ENCODE data around the gene THRAP3. TPM values are rescaled to one million over a fixed set of nuclear protein-coding genes. Genes with fewer than 3 reads are reported as not detected.
A peak's percentile ranks its signal among the peaks of the same experiment; 100 is the strongest.

THRAP3 gene
- total RNA-seq, 1 experiment from 2014 or later = 86.8 TPM

DNA sequence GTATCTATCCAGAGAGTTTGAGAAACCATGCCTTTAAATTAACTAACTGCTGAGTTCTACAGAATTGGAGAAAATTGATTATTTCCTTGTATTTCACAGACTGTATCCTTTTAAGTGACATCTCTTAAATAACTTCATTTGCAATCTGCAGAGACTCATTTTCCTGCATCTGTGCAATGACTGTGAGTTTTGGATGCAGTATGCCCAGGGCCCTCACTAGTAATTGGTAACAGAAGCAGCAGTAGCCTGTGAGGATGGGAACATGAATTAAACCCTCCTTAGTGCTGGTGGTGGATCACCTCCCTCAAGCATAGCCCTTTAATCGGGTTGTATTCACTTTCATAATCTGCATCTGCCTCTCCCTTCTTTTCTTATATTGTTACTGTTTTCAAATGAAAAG lies 60.3 kb downstream of the THRAP3 start:
- intact Hi-C loops (cut with micrococcal nuclease; ENCODE audit: unreplicated experiment) = no loop called here
- ChIA-PET CTCF (no interaction called here), POLR2A (no interaction called here)
- DNase-seq = no peak
- no peaks in the 10 kb centered on the region for H3K27me3 ChIP-seq (replicated peaks; ENCODE audit: control insufficient read depth, insufficient read depth, low read length)
- TF ChIP-seq, protein P1, sequence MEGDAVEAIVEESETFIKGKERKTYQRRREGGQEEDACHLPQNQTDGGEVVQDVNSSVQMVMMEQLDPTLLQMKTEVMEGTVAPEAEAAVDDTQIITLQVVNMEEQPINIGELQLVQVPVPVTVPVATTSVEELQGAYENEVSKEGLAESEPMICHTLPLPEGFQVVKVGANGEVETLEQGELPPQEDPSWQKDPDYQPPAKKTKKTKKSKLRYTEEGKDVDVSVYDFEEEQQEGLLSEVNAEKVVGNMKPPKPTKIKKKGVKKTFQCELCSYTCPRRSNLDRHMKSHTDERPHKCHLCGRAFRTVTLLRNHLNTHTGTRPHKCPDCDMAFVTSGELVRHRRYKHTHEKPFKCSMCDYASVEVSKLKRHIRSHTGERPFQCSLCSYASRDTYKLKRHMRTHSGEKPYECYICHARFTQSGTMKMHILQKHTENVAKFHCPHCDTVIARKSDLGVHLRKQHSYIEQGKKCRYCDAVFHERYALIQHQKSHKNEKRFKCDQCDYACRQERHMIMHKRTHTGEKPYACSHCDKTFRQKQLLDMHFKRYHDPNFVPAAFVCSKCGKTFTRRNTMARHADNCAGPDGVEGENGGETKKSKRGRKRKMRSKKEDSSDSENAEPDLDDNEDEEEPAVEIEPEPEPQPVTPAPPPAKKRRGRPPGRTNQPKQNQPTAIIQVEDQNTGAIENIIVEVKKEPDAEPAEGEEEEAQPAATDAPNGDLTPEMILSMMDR (IDR thresholded peaks at IDR 0.05; ENCODE audit: insufficient read depth in 1 of 2, low read depth in 1 of 2, low read length in 1 of 2, severe bottlenecking in 1 of 2, unreplicated experiment in 1 of 2) = no peak
- H3K4me3 Mint-ChIP-seq (ENCODE audit: unreplicated experiment) = no peak overlapping the region
- BruUV-seq (replicated peaks) = no TSS peak
- no peaks in the 10 kb centered on the region for H3K4me1 Mint-ChIP-seq (ENCODE audit: low read depth, unreplicated experiment)
- H3K27me3 Mint-ChIP-seq (ENCODE audit: insufficient read depth, unreplicated experiment) = no peaks in the 10 kb centered on the region
- no peaks in the 10 kb centered on the region for H3K9me3 Mint-ChIP-seq (ENCODE audit: unreplicated experiment)
- no peaks in the 10 kb centered on the region for H3K9me3 ChIP-seq
- H3K27ac Mint-ChIP-seq (ENCODE audit: unreplicated experiment) = no peak overlapping the region
- no peaks in the 10 kb centered on the region for H3K36me3 ChIP-seq (ENCODE audit: control insufficient read depth, insufficient read depth, low read length)
- H3K36me3 Mint-ChIP-seq (ENCODE audit: insufficient read depth, unreplicated experiment) = peaks cover 60% of the 10 kb centered on the region
- H3K4me1 ChIP-seq = no peaks in the 10 kb centered on the region
- H3K4me3 ChIP-seq (ENCODE audit: low read depth, low read length) = no peak overlapping the region

DNA sequence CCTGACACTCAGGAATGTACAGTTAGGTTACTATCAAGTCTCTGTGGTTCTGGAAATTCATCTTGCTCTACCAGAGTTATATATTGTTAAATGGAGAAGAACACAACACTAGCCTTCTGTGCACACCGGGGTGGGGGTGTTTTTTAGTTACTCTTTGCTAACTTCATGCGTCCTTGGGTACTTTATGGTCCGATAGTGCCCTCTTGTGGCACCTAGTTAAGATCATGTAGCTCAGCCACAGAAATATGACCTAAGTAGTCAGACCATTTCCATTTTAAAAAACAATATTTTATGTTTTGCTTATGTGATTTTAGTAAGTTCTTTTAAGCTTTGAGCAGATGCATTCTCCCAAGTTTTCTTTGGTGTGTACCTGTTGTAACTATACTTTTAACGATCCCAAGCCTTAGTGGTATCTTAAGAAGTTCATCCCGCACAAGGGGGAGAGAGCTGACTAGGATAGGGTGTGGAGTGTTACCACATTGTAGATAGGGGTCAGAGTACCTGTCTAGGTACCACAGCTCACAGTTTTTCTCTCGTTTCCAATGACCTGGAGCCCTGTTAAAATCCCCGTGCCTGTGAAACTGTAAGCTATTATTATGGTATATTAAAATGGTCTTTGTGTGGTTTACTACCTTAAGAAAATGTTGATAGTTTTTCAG lies 61.3 kb downstream of the THRAP3 start:
- Histone ChIP-seq H3K27me3 (replicated peaks; ENCODE audit: control insufficient read depth, insufficient read depth, low read length) (no peaks in the 10 kb centered on the region), H3K4me1 (no peaks in the 10 kb centered on the region), H3K36me3 (ENCODE audit: control insufficient read depth, insufficient read depth, low read length) (no peaks in the 10 kb centered on the region), H3K4me3 (ENCODE audit: low read depth, low read length) (no peak overlapping the region), H3K9me3 (no peaks in the 10 kb centered on the region)
- BruUV-seq (replicated peaks) = no TSS peak
- ChIA-PET POLR2A (interaction anchor here (0.5 kb wide), 1 partner anchor 135 kb away, joined by 3 read pairs; no protein-coding TSS in a partner anchor), CTCF (interaction anchor here (0.6 to 1.4 kb wide), 12 partner anchors 8 to 189 kb away, joined by 3 to 13 read pairs (median 6); partner anchors contain the start of genes THRAP3 and TRAPPC3)
- peak; percentile 52 to 58 for DNase-seq
- no peaks in the 10 kb centered on the region for H3K27me3 Mint-ChIP-seq (ENCODE audit: insufficient read depth, unreplicated experiment)
- H3K36me3 Mint-ChIP-seq (ENCODE audit: insufficient read depth, unreplicated experiment) = peaks cover 69% of the 10 kb centered on the region
- no peak overlapping the region for H3K4me3 Mint-ChIP-seq (ENCODE audit: unreplicated experiment)
- H3K27ac Mint-ChIP-seq (ENCODE audit: unreplicated experiment) = no peak overlapping the region
- no peaks in the 10 kb centered on the region for H3K9me3 Mint-ChIP-seq (ENCODE audit: unreplicated experiment)
- intact Hi-C loops (cut with micrococcal nuclease; ENCODE audit: unreplicated experiment) = loop anchor here (1.0 kb wide), 2 partner anchors 61 to 136 kb away; partner anchors contain the start of genes THRAP3 and TRAPPC3
- no peaks in the 10 kb centered on the region for H3K4me1 Mint-ChIP-seq (ENCODE audit: low read depth, unreplicated experiment)
- TF ChIP-seq, protein P1 (IDR thresholded peaks at IDR 0.05; ENCODE audit: insufficient read depth in 1 of 2, low read depth in 1 of 2, low read length in 1 of 2, severe bottlenecking in 1 of 2, unreplicated experiment in 1 of 2) = peak; percentile 45 to 62

DNA sequence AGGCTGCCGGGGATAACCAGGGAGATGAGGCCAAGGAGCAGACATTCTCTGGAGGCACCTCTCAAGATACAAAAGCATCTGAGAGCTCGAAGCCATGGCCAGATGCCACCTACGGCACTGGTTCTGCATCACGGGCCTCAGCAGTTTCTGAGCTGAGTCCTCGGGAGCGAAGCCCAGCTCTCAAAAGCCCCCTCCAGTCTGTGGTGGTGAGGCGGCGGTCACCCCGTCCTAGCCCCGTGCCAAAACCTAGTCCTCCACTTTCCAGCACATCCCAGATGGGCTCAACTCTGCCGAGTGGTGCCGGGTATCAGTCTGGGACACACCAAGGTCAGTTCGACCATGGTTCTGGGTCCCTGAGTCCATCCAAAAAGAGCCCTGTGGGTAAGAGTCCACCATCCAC lies 62.6 kb downstream of the THRAP3 start:
- Mint-ChIP-seq H3K4me3 (ENCODE audit: unreplicated experiment) (no peak overlapping the region), H3K9me3 (ENCODE audit: unreplicated experiment) (no peaks in the 10 kb centered on the region), H3K27ac (ENCODE audit: unreplicated experiment) (no peak overlapping the region), H3K27me3 (ENCODE audit: insufficient read depth, unreplicated experiment) (no peaks in the 10 kb centered on the region), H3K36me3 (ENCODE audit: insufficient read depth, unreplicated experiment) (peaks cover 82% of the 10 kb centered on the region), H3K4me1 (ENCODE audit: low read depth, unreplicated experiment) (no peaks in the 10 kb centered on the region)
- POLR2A ChIA-PET = no interaction called here
- CTCF ChIA-PET = no interaction called here
- H3K27me3 ChIP-seq (replicated peaks; ENCODE audit: control insufficient read depth, insufficient read depth, low read length) = no peaks in the 10 kb centered on the region
- no peaks in the 10 kb centered on the region for H3K9me3 ChIP-seq
- BruUV-seq (replicated peaks) = TSS peak; percentile 59
- no peak for DNase-seq
- no peaks in the 10 kb centered on the region for H3K36me3 ChIP-seq (ENCODE audit: control insufficient read depth, insufficient read depth, low read length)
- intact Hi-C loops (cut with micrococcal nuclease; ENCODE audit: unreplicated experiment) = no loop called here
- H3K4me1 ChIP-seq = no peaks in the 10 kb centered on the region
- TF ChIP-seq, protein P1 (IDR thresholded peaks at IDR 0.05; ENCODE audit: insufficient read depth in 1 of 2, low read depth in 1 of 2, low read length in 1 of 2, severe bottlenecking in 1 of 2, unreplicated experiment in 1 of 2) = no peak
- H3K4me3 ChIP-seq (ENCODE audit: low read depth, low read length) = no peak overlapping the region

All from Caco-2 (cell line).